Neuronal stem cell (in vitro differentiated cells): ENCODE measurements around the gene MED25.

ENCODE experiments used
- DNase-seq: peaks from one replicate; pipeline ENCODE4 v3.0.0-alpha.2; 2013; ENCODE audit warnings: low spot score
- H2AFZ ChIP-seq: one replicate; pipeline ENCODE4 v1.6.1; 2013; ENCODE audit warnings: mild to moderate bottlenecking, low read length, inconsistent platforms
- H2AK5ac ChIP-seq: 2 replicates; pipeline ENCODE4 v1.6.1; 2013; ENCODE audit warnings: low read depth, mild to moderate bottlenecking, inconsistent platforms, low read length, moderate library complexity, mixed read lengths
- H2BK120ac ChIP-seq: 2 replicates; pipeline ENCODE4 v1.6.1; 2013; ENCODE audit warnings: low read depth, mild to moderate bottlenecking, inconsistent platforms, low read length, moderate library complexity, mixed read lengths
- H2BK12ac ChIP-seq: one replicate; pipeline ENCODE4 v1.6.1; 2013; ENCODE audit warnings: low read length, inconsistent platforms
- H2BK15ac ChIP-seq: 2 replicates; pipeline ENCODE4 v1.6.1; 2013; ENCODE audit warnings: mild to moderate bottlenecking, low read length, inconsistent platforms, mixed read lengths
- H2BK5ac ChIP-seq: one replicate; pipeline ENCODE4 v1.6.1; 2013; ENCODE audit warnings: inconsistent platforms, mild to moderate bottlenecking, low read length, moderate library complexity
- H3K14ac ChIP-seq: one replicate; pipeline ENCODE4 v1.6.1; 2013; ENCODE audit warnings: low read length, inconsistent platforms
- H3K18ac ChIP-seq: 2 replicates; pipeline ENCODE4 v1.6.1; 2013; ENCODE audit warnings: low read length, inconsistent platforms
- H3K23ac ChIP-seq: 2 replicates; pipeline ENCODE4 v1.6.1; 2013; ENCODE audit warnings: low read depth, mild to moderate bottlenecking, mixed read lengths, low read length, inconsistent platforms; ENCODE audit not compliant: poor library complexity
- H3K27ac ChIP-seq: replicated peaks from 3 replicates; pipeline ENCODE4 v1.5.1; 2013; ENCODE audit warnings: low read length, inconsistent platforms
- H3K27me3 ChIP-seq, 3 experiments: 2 replicates each; pipeline ENCODE4 v1.6.1; 2013; ENCODE audit warnings: low read length in 3 of 3, mild to moderate bottlenecking in 2 of 3, inconsistent platforms in 1 of 3, low read depth in 1 of 3, mixed read lengths in 1 of 3, moderate library complexity in 1 of 3; ENCODE audit not compliant: control insufficient read depth in 3 of 3, insufficient read depth in 3 of 3
- H3K36me3 ChIP-seq, 2 donors: replicated peaks in 1 of 2; 2 replicates each; pipeline ENCODE4 v1.6.1; 2013; ENCODE audit warnings: low read length in 2 of 2; ENCODE audit not compliant: control insufficient read depth in 2 of 2, insufficient read depth in 2 of 2
- H3K4ac ChIP-seq: 2 replicates; pipeline ENCODE4 v1.6.1; 2013; ENCODE audit warnings: inconsistent platforms, mild to moderate bottlenecking, low read length, moderate library complexity
- H3K4me1 ChIP-seq, 2 donors: 1 replicate in 1 of 2; 2 replicates in 1 of 2; pipeline ENCODE4 v1.6.1; 2013; ENCODE audit warnings: low read length in 2 of 2, low read depth in 1 of 2; ENCODE audit not compliant: control insufficient read depth in 2 of 2, insufficient read depth in 1 of 2
- H3K4me2 ChIP-seq: one replicate; pipeline ENCODE4 v1.6.1; 2013; ENCODE audit warnings: mild to moderate bottlenecking, low read length, inconsistent platforms; ENCODE audit not compliant: insufficient read depth, poor library complexity, severe bottlenecking
- H3K4me3 ChIP-seq, 2 donors: 2 replicates each; pipeline ENCODE4 v1.5.1; 2013; ENCODE audit warnings: low read length in 2 of 2, mild to moderate bottlenecking in 2 of 2, inconsistent platforms in 1 of 2, moderate library complexity in 1 of 2
- H3K79me1 ChIP-seq: one replicate; pipeline ENCODE4 v1.6.1; 2013; ENCODE audit warnings: low read depth, mild to moderate bottlenecking, inconsistent platforms, low read length, moderate library complexity
- H3K9ac ChIP-seq: one replicate; pipeline ENCODE4 v1.6.1; 2013; ENCODE audit warnings: mild to moderate bottlenecking, low read depth, low read length, inconsistent platforms; ENCODE audit not compliant: poor library complexity
- H3K9me3 ChIP-seq, 2 donors: replicated peaks in 1 of 2; 2 replicates each; pipeline versions ENCODE3 to v1.6.1; 2013; ENCODE audit warnings: low read length in 2 of 2, mild to moderate bottlenecking in 2 of 2, inconsistent platforms in 1 of 2, low read depth in 1 of 2, mixed read lengths in 1 of 2, moderate library complexity in 1 of 2; ENCODE audit not compliant: control insufficient read depth in 2 of 2, insufficient read depth in 1 of 2
- H4K8ac ChIP-seq: one replicate; pipeline ENCODE4 v1.6.1; 2013; ENCODE audit warnings: low read depth, mild to moderate bottlenecking, inconsistent platforms, low read length, moderate library complexity
- H4K91ac ChIP-seq: one replicate; pipeline ENCODE4 v1.6.1; 2013; ENCODE audit warnings: low read length, low read depth, mild to moderate bottlenecking, inconsistent platforms; ENCODE audit not compliant: poor library complexity
- WGBS, 2 donors: extraction: QIAGEN DNeasy Blood & Tissue Kit; methylation state at CpG; one replicate each; pipeline ENCODE4 v1.1.7; 2013; ENCODE audit warnings: missing lambda C conversion rate in 2 of 2, mixed read lengths in 1 of 2; ENCODE audit not compliant: insufficient read length in 2 of 2, insufficient replicate concordance in 1 of 2; ENCODE audit errors: extremely low coverage in 2 of 2; 5-methylcytosine and 5-hydroxymethylcytosine counted together

MED25 gene

DNA sequence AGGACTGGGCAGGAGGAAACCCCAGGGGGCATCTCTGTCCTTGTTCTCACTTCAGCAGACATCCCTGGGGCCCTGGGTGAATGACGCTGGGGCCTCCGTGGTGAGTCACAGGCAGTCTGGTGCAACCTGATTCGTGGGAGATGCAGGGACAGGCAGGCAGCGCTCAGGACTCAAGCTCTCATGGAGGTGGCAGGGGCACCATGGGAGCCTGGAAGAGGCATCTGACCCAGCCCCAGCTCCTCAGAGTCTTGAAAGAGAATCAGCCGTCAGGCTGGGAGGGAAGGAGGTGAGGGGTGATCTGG, 18.9 kb downstream of the MED25 start:
- H2BK120ac ChIP-seq: no peak overlapping the region
- peak overlapping the region in 1 of 2 donors; percentile 9 for H3K4me3 ChIP-seq
- H3K36me3 ChIP-seq: peaks cover 69 to 98% of the 10 kb centered on the region in 2 donors
- no peak overlapping the region for H3K18ac ChIP-seq
- H4K91ac ChIP-seq: no peak overlapping the region
- no peaks in the 10 kb centered on the region for H3K9me3 ChIP-seq
- no peak overlapping the region for H3K14ac ChIP-seq
- H3K23ac ChIP-seq: no peak overlapping the region
- H2AFZ ChIP-seq: no peak overlapping the region
- no peak overlapping the region for H3K4me2 ChIP-seq
- H3K27ac ChIP-seq: no peak overlapping the region
- DNase-seq: no peak
- no peaks in the 10 kb centered on the region for H3K4me1 ChIP-seq
- H3K79me1 ChIP-seq: peaks cover 1% of the 10 kb centered on the region
- no peak overlapping the region for H2AK5ac ChIP-seq
- no CpG with 5 or more reads among the region's 5 CpGs for WGBS, 2 donors
- no peak overlapping the region for H3K9ac ChIP-seq
- no peak overlapping the region for H4K8ac ChIP-seq
- H2BK15ac ChIP-seq: no peak overlapping the region
- no peak overlapping the region for H2BK12ac ChIP-seq
- no peaks in the 10 kb centered on the region for H3K27me3 ChIP-seq
- no peak overlapping the region for H2BK5ac ChIP-seq
- no peak overlapping the region for H3K4ac ChIP-seq

- no peak overlapping the region for H2BK12ac ChIP-seq
- H2BK5ac ChIP-seq: no peak overlapping the region
- no peak overlapping the region for H2AK5ac ChIP-seq
- no peaks in the 10 kb centered on the region for H3K27me3 ChIP-seq
- H2BK120ac ChIP-seq: no peak overlapping the region
- H3K14ac ChIP-seq: no peak overlapping the region
- no peak overlapping the region for H2BK15ac ChIP-seq
- no peaks in the 10 kb centered on the region for H3K9me3 ChIP-seq
- no peak overlapping the region for H3K4me3 ChIP-seq
- H3K79me1 ChIP-seq: no peaks in the 10 kb centered on the region
- no peaks in the 10 kb centered on the region for H3K4me1 ChIP-seq
- DNase-seq: no peak
- H3K36me3 ChIP-seq: peaks cover 66 to 98% of the 10 kb centered on the region in 2 donors
- no peak overlapping the region for H2AFZ ChIP-seq
- no peak overlapping the region for H4K8ac ChIP-seq
- no peak overlapping the region for H3K4me2 ChIP-seq
- no peak overlapping the region for H3K9ac ChIP-seq
- H4K91ac ChIP-seq: no peak overlapping the region
- no peak overlapping the region for H3K27ac ChIP-seq
- WGBS, 2 donors: no CpG with 5 or more reads among the region's 9 CpGs
- no peak overlapping the region for H3K4ac ChIP-seq
- no peak overlapping the region for H3K23ac ChIP-seq
- H3K18ac ChIP-seq: no peak overlapping the region
Measured at GRCh38 chr19:49837425-49837824, 19.3 kb downstream of the MED25 start.

GRCh38 chr19:49838885-49839588, 20.9 kb downstream of the MED25 start:
- Histone ChIP-seq H3K36me3 (peaks cover 53 to 88% of the 10 kb centered on the region in 2 donors), H3K27me3 (no peaks in the 10 kb centered on the region), H3K18ac (no peak overlapping the region), H2BK5ac (no peak overlapping the region), H3K9ac (no peak overlapping the region), H3K27ac (no peak overlapping the region), H3K4me3 (no peak overlapping the region), H3K23ac (no peak overlapping the region), H2AK5ac (no peak overlapping the region), H2BK12ac (no peak overlapping the region), H4K8ac (no peak overlapping the region), H4K91ac (no peak overlapping the region), H3K14ac (no peak overlapping the region), H2AFZ (no peak overlapping the region), H3K4me2 (no peak overlapping the region), H3K4ac (no peak overlapping the region), H2BK120ac (no peak overlapping the region), H3K4me1 (no peaks in the 10 kb centered on the region), H3K9me3 (no peaks in the 10 kb centered on the region), H3K79me1 (no peaks in the 10 kb centered on the region), H2BK15ac (no peak overlapping the region)
- no CpG with 5 or more reads among the region's 18 CpGs for WGBS, 2 donors
- DNase-seq: no peak

- Histone ChIP-seq H3K27me3 (no peaks in the 10 kb centered on the region), H4K91ac (no peak overlapping the region), H3K14ac (no peak overlapping the region), H3K4me3 (no peak overlapping the region), H3K9me3 (no peaks in the 10 kb centered on the region), H4K8ac (no peak overlapping the region), H3K4me1 (no peaks in the 10 kb centered on the region), H3K36me3 (peaks cover 49 to 82% of the 10 kb centered on the region in 2 donors), H3K4ac (no peak overlapping the region), H2BK5ac (no peak overlapping the region), H2AFZ (no peak overlapping the region), H3K23ac (no peak overlapping the region), H3K18ac (no peak overlapping the region), H2BK120ac (no peak overlapping the region), H3K4me2 (no peak overlapping the region), H3K9ac (no peak overlapping the region), H2AK5ac (no peak overlapping the region), H3K27ac (no peak overlapping the region), H2BK12ac (no peak overlapping the region), H2BK15ac (no peak overlapping the region), H3K79me1 (no peaks in the 10 kb centered on the region)
- no peak for DNase-seq
- WGBS, 2 donors: no CpG with 5 or more reads among the region's 11 CpGs
Measured at GRCh38 chr19:49839713-49840112, 21.6 kb downstream of the MED25 start.
